Fibroblast of lung (primary cell): ENCODE data around the gene HKDC1.

Experiments
- EZH2 ChIP-seq: IDR thresholded peaks from 2 replicates; pipeline ENCODE4 v1.5.1; 2012; ENCODE audit warnings: low read length, control low read depth, mild to moderate bottlenecking; ENCODE audit errors: missing control alignments
- TF ChIP-seq, protein P1 (sequence below), 2 donors: IDR thresholded peaks in 1 of 2; conservative IDR thresholded peaks in 1 of 2; 1 replicate in 1 of 2; 2 replicates in 1 of 2; pipeline ENCODE4 v1.5.1; 2011 to 2012; ENCODE audit warnings: low read length in 2 of 2, control low read depth in 1 of 2, inconsistent platforms in 1 of 2, low read depth in 1 of 2, mild to moderate bottlenecking in 1 of 2

DNA sequence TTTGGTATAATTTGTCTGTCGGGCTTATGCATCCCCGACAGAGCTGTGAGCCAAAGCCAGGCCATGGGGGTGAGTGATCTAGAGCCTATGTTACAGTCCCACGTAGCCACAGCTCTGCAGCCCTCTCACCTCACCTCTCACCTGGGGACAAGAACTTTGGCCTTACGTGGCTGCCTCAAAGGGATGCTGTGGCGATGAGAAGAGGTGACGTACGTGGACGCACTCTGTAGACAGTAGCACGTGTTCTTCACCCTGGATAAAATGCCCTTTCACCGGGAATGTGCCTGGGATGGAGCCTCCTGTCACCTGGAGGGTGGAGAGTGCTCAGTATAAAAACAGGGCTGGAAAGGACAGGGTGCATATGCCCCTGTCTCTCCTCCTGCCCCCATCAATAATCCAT is 5.5 kb downstream of the HKDC1 start:
- TF ChIP-seq, protein P1, sequence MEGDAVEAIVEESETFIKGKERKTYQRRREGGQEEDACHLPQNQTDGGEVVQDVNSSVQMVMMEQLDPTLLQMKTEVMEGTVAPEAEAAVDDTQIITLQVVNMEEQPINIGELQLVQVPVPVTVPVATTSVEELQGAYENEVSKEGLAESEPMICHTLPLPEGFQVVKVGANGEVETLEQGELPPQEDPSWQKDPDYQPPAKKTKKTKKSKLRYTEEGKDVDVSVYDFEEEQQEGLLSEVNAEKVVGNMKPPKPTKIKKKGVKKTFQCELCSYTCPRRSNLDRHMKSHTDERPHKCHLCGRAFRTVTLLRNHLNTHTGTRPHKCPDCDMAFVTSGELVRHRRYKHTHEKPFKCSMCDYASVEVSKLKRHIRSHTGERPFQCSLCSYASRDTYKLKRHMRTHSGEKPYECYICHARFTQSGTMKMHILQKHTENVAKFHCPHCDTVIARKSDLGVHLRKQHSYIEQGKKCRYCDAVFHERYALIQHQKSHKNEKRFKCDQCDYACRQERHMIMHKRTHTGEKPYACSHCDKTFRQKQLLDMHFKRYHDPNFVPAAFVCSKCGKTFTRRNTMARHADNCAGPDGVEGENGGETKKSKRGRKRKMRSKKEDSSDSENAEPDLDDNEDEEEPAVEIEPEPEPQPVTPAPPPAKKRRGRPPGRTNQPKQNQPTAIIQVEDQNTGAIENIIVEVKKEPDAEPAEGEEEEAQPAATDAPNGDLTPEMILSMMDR (conservative IDR thresholded peaks at IDR 0.05 in 1 of 2, IDR thresholded peaks at IDR 0.05 in 1 of 2; ENCODE audit: low read depth in 1 of 2, low read length in 2 of 2) = no peak
- TF ChIP-seq EZH2 = no peak
